ENCODE data around the gene LARP4B. TPM values are rescaled to one million over a fixed set of nuclear protein-coding genes. Genes with fewer than 3 reads are reported as not detected.

LARP4B gene
- total and polyA plus RNA-seq, 2 donors (not counting 3 experiments of a cell fraction or from before 2014, with no cell fraction given), result 27.4 to 101 TPM

- H3K79me2 ChIP-seq (ENCODE audit: control insufficient read depth, insufficient read depth, low read length), result peaks cover 50% of the 10 kb centered on the region
- no peaks in the 10 kb centered on the region for H3K9me1 ChIP-seq (replicated peaks; ENCODE audit: control insufficient read depth, extremely low read depth, insufficient read depth, low read length)
- H3K9ac ChIP-seq (replicated peaks; ENCODE audit: extremely low read depth, insufficient read depth, low read length), result no peak overlapping the region
- dilution Hi-C loops (cut with MboI; ENCODE audit: extremely low pct_ligation_motif_present, low sequenced_read_pairs), result no loop called here
- no peak overlapping the region for H3K4me3 ChIP-seq (replicated peaks in 1 of 3; ENCODE audit: insufficient read depth in 1 of 3, low read depth in 1 of 3, low read length in 3 of 3)
- FAIRE-seq, result no peak
- no peak overlapping the region for H3K4me2 ChIP-seq (ENCODE audit: insufficient read depth, low read length)
- ChIA-PET CTCF (no interaction called here), POLR2A (no interaction called here)
- no peak overlapping the region for H3K27ac ChIP-seq (ENCODE audit: insufficient read depth, low read depth, low read length)
- no peak for TF ChIP-seq CTCF (IDR thresholded peaks at IDR 0.05; ENCODE audit: extremely low read depth in 1 of 2, insufficient read depth in 1 of 2, low read depth in 1 of 2, low read length in 2 of 2)
- TF ChIP-seq GATA2 (IDR thresholded peaks at IDR 0.05; ENCODE audit: insufficient read depth, insufficient read length, low read depth, low read length), result no peak
- no peak for TF ChIP-seq POLR2A (IDR thresholded peaks at IDR 0.05; ENCODE audit: low read depth, low read length)
- no peak for TF ChIP-seq POLR2AphosphoS5 (IDR thresholded peaks at IDR 0.05; ENCODE audit: insufficient read depth, low read depth, low read length)
- no peak for TF ChIP-seq EZH2 (IDR thresholded peaks at IDR 0.05; ENCODE audit: borderline replicate concordance, low read depth, low read length, severe bottlenecking)
- intact Hi-C loops (cut with micrococcal nuclease), result no loop called here
- DNase-seq (ENCODE audit: low read depth, low spot score), result no peak
- H3K36me3 ChIP-seq (ENCODE audit: control insufficient read depth in 2 of 2, extremely low read depth in 1 of 2, insufficient read depth in 2 of 2, low read length in 2 of 2), result peaks cover 13 to 16% of the 10 kb centered on the region in 2 experiments
- H2AFZ ChIP-seq (ENCODE audit: low read depth, low read length), result no peak overlapping the region
- no peaks in the 10 kb centered on the region for H3K9me3 ChIP-seq (replicated peaks; ENCODE audit: control insufficient read depth, insufficient read depth, low read length)
- no TSS peak for BruUV-seq (replicated peaks)
- H4K20me1 ChIP-seq (replicated peaks; ENCODE audit: control insufficient read depth, extremely low read depth, insufficient read depth, low read length), result no peaks in the 10 kb centered on the region
- no peaks in the 10 kb centered on the region for H3K27me3 ChIP-seq (ENCODE audit: control insufficient read depth in 2 of 2, insufficient read depth in 2 of 2, low read length in 2 of 2)
- H3K4me1 ChIP-seq (ENCODE audit: control insufficient read depth, extremely low read depth, insufficient read depth, low read length), result peaks cover 9% of the 10 kb centered on the region
These were observed 90.0 kb downstream of the LARP4B start for GRCh38 chr10:841535-841934.

GRCh38 chr10:839550-840205, 91.8 kb downstream of the LARP4B start:
- ChIA-PET POLR2A (no interaction called here), CTCF (no interaction called here)
- no TSS peak for BruUV-seq (replicated peaks)
- Histone ChIP-seq H3K9me3 (replicated peaks; ENCODE audit: control insufficient read depth, insufficient read depth, low read length) (no peaks in the 10 kb centered on the region), H3K4me1 (ENCODE audit: control insufficient read depth, extremely low read depth, insufficient read depth, low read length) (no peaks in the 10 kb centered on the region), H3K4me2 (ENCODE audit: insufficient read depth, low read length) (no peak overlapping the region), H3K9me1 (replicated peaks; ENCODE audit: control insufficient read depth, extremely low read depth, insufficient read depth, low read length) (no peaks in the 10 kb centered on the region), H2AFZ (ENCODE audit: low read depth, low read length) (no peak overlapping the region), H3K27ac (ENCODE audit: insufficient read depth, low read depth, low read length) (no peak overlapping the region), H3K9ac (replicated peaks; ENCODE audit: extremely low read depth, insufficient read depth, low read length) (no peak overlapping the region), H3K79me2 (ENCODE audit: control insufficient read depth, insufficient read depth, low read length) (peaks cover 39% of the 10 kb centered on the region), H4K20me1 (replicated peaks; ENCODE audit: control insufficient read depth, extremely low read depth, insufficient read depth, low read length) (no peaks in the 10 kb centered on the region), H3K36me3 (ENCODE audit: control insufficient read depth in 2 of 2, extremely low read depth in 1 of 2, insufficient read depth in 2 of 2, low read length in 2 of 2) (peaks cover 15 to 20% of the 10 kb centered on the region in 2 experiments), H3K27me3 (ENCODE audit: control insufficient read depth in 2 of 2, insufficient read depth in 2 of 2, low read length in 2 of 2) (no peaks in the 10 kb centered on the region), H3K4me3 (replicated peaks in 1 of 3; ENCODE audit: insufficient read depth in 1 of 3, low read depth in 1 of 3, low read length in 3 of 3) (no peak overlapping the region)
- dilution Hi-C loops (cut with MboI; ENCODE audit: extremely low pct_ligation_motif_present, low sequenced_read_pairs), result no loop called here
- DNase-seq (ENCODE audit: low read depth, low spot score), result no peak
- intact Hi-C loops (cut with micrococcal nuclease), result no loop called here
- TF ChIP-seq POLR2A (IDR thresholded peaks at IDR 0.05; ENCODE audit: low read depth, low read length) (no peak), POLR2AphosphoS5 (IDR thresholded peaks at IDR 0.05; ENCODE audit: insufficient read depth, low read depth, low read length) (no peak), CTCF (IDR thresholded peaks at IDR 0.05; ENCODE audit: extremely low read depth in 1 of 2, insufficient read depth in 1 of 2, low read depth in 1 of 2, low read length in 2 of 2) (no peak), MAX (IDR thresholded peaks at IDR 0.05; ENCODE audit: insufficient read depth, insufficient read length) (no peak), EZH2 (IDR thresholded peaks at IDR 0.05; ENCODE audit: borderline replicate concordance, low read depth, low read length, severe bottlenecking) (no peak), JUN (IDR thresholded peaks at IDR 0.05; ENCODE audit: borderline replicate concordance, insufficient read depth, insufficient read length, low read depth) (no peak), GATA2 (IDR thresholded peaks at IDR 0.05; ENCODE audit: insufficient read depth, insufficient read length, low read depth, low read length) (no peak), MYC (IDR thresholded peaks at IDR 0.05; ENCODE audit: low read depth, low read length) (no peak), FOS (IDR thresholded peaks at IDR 0.05; ENCODE audit: borderline replicate concordance, insufficient read depth, low read length) (no peak)
- FAIRE-seq, result no peak

Measured in endothelial cell of umbilical vein (primary cell).